Measurements from ENCODE around the gene TRIM60. TPM values are rescaled to one million over a fixed set of nuclear protein-coding genes. Genes with fewer than 3 reads are reported as not detected.
A peak's percentile ranks its signal among the peaks of the same experiment; 100 is the strongest.
"Not testable (repeated sequence)": the region's sequence is repeated elsewhere in the genome, so short reads cannot be mapped to it uniquely, and the experiment has no call there.

The TRIM60 gene
- not detected in 2 replicates for total RNA-seq (2014; rRNA removed; shearing (Covaris generic))

GRCh38 chr4:165031436-165032211 lies at the start of gene TRIM60:
TRIM60 (plus strand) TSS chr4:165031999; CDS start chr4:165040073, 8,074 bp downstream.
- no peak for DNase-seq (ENCODE audit: low read depth)

DNA sequence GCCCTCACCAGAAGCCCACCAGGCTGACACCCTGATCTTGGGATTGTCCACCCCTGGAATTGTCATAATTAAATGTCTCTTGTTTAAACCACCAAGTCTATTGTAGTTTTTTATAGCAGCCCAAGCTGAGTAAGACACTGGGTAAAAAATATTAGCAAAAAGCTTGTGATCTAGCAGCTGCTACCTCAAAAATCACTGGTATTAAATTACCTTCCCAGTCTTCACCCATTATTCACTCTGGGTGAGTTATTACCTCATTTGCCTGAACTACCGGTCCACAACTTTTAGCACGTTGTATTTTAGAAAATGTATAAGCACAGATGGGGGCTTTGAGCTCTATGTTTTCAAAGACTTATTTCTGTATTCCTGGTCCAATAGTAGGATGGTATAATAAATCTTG lies 42.3 kb upstream of the TRIM60 start:
- DNase-seq (ENCODE audit: low read depth), result no peak

- DNase-seq (ENCODE audit: low read depth), result not testable (repeated sequence)
These were observed 41.0 kb upstream of the TRIM60 start for GRCh38 chr4:164990786-164991185.

GRCh38 chr4:164996123-164996522 lies 35.7 kb upstream of the TRIM60 start:
- not testable (repeated sequence) for DNase-seq (ENCODE audit: low read depth)

DNA sequence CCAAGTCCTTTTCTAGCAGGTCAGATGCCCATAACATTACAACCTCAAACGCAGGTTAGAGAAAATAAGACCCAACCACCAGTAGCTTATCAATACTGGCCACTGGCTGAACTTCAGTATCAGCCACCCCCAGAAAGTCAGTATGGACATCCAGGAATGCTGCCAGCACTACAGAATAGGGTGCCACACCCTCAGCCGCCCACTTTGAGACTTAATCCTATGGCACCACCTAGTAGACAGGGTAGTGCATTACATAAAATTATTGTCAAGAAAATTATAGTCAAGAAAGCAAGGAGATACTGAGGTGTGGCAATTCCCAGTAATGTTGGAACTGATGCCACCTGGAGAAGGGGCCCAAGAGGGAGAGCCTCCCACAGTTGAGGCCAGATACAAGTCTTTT lies 34.5 kb upstream of the TRIM60 start:
- DNase-seq (ENCODE audit: low read depth), result peak; percentile 33

DNA sequence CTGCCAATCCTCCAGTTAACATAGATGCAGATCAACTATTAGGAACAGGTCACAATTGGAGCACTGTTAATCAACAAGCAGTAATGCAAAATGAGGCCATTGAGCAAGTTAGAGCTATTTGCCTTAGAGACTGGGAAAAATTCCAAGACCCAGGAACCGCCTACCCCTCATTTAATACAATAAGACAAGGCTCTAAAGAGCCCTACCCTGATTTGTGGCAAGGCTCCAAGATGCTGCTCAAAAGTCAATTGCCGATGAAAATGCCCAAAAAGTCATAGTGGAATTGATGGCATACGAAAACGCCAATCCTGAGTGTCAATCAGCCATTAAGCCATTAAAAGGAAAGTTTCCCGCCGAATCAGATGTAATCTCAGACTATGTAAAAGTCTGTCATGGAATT lies 33.9 kb upstream of the TRIM60 start:
- DNase-seq (ENCODE audit: low read depth), result no peak

- not testable (repeated sequence) for DNase-seq (ENCODE audit: low read depth)
These were observed 33.2 kb upstream of the TRIM60 start for GRCh38 chr4:164998526-164999080.

DNA sequence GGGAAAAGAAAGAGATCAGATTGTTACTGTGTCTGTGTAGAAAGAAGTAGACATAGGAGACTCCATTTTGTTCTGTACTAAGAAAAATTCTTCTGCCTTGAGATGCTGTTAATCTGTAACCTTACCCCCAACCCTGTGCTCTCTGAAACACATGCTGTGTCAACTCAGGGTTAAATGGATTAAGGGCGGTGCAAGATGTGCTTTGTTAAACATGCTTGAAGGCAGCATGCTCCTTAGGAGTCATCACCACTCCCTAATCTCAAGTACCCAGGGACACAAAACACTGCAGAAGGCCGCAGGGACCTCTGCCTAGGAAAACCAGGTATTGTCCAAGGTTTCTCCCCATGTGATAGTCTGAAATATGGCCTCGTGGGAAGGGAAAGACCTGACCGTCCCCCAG lies 29.8 kb upstream of the TRIM60 start:
- not testable (repeated sequence) for DNase-seq (ENCODE audit: low read depth)

DNA sequence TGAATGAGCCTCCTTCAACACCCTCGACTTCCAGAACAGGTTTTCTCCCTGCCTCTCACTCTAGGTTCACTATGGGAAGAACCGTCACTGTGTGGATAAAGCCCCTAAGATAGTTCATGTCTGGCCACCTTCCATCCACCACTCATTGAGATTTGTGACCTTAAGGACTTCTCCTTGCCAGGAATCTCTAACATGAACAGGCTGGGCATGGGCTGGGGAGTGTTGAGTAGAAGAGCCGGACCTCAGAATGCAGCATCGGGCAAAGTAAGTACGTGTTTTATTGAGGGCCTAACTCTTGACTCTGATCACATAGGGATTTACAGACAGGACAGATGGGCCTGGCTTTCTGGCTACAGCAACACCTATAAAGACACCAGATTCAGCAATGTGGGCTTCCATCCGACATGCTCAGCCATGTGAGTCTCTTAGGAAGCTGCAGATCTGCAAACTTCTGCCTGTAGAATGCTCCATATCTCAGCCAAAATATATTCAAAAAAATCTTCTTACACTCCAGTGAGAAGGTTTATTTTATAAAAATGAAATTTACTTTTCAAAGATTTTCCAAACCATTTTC lies 26.4 kb upstream of the TRIM60 start:
- DNase-seq (ENCODE audit: low read depth), result no peak

DNA sequence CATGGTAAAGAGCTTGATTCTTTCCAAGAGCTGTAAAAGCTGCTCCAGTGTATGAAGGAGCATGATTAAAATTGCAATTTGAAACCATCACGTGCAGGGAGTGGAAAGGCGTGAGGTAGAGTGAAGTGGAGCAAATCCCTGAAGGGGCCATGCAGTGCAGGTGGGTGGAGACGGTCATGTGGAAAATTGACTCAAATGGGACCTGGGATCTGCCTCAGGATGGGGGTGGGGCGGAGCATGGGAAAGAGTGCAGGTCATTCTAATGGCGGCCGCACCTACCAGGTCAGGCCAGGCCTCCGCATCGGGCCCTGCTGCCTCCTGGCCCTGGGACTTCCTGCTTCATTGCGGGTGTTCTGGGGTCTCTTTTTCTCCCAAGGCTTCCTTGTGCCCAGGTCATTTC lies 25.3 kb upstream of the TRIM60 start:
- no peak for DNase-seq (ENCODE audit: low read depth)

GRCh38 chr4:165006886-165007285 lies 24.9 kb upstream of the TRIM60 start:
- no peak for DNase-seq (ENCODE audit: low read depth)

- DNase-seq (ENCODE audit: low read depth), result peak; percentile 5
These were observed 22.1 kb upstream of the TRIM60 start for GRCh38 chr4:165009493-165010227.

- DNase-seq (ENCODE audit: low read depth), result no peak
These were observed 21.3 kb upstream of the TRIM60 start for GRCh38 chr4:165010487-165010886.

GRCh38 chr4:165010991-165011390 lies 20.8 kb upstream of the TRIM60 start:
- no peak for DNase-seq (ENCODE audit: low read depth)

- peak; percentile 16 for DNase-seq (ENCODE audit: low read depth)
These were observed 20.4 kb upstream of the TRIM60 start for GRCh38 chr4:165011403-165011802.

- DNase-seq (ENCODE audit: low read depth), result no peak
These were observed 18.1 kb upstream of the TRIM60 start for GRCh38 chr4:165013691-165014090.

GRCh38 chr4:165016971-165017370 lies 14.8 kb upstream of the TRIM60 start:
- DNase-seq (ENCODE audit: low read depth), result no peak

GRCh38 chr4:165019995-165020394 lies 11.8 kb upstream of the TRIM60 start:
- DNase-seq (ENCODE audit: low read depth), result not testable (repeated sequence)

GRCh38 chr4:165025782-165026181 lies 6.0 kb upstream of the TRIM60 start:
- DNase-seq (ENCODE audit: low read depth), result not testable (repeated sequence)

GRCh38 chr4:165027762-165028402 lies 3.9 kb upstream of the TRIM60 start:
- DNase-seq (ENCODE audit: low read depth), result peak; percentile 22

DNA sequence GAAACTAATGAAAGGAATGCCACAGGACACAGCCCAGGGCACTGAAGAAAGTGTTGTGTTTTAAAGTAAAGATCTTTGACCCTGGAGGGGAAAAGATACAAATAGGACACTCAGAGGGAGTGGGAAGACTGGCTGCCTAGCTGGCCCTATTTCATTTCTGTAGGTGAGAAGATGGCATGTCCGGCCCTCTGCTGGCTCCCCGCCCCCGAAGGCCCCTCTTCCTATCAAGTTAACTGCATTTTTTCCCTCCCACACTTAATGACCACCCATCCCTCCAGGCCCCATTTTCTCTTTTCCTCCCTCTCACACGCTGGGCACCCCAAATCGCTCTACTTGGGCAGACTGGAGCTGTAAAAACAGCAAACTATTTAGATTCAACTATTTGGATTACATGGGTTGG lies 16.4 kb downstream of the TRIM60 start:
- no peak for DNase-seq (ENCODE audit: low read depth)

DNA sequence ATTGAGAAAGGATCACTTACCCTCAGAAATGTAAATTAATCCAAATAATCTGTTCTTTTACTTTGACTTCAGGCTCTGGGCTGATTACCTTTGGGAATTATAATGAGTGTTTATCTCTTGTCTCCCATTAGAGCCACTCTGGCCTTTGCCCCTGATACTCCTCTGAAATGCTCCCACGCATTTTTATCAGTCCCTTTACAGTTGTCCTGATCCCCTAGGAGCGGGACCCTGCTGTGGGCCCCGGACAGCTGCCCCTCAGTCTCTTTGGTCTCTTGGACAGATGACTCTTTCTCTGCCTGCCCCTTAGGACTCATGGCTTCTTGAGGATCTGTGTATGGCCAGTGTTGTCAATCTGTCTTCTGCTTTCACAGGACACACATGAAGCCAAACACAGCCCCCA lies 20.8 kb downstream of the TRIM60 start:
- no peak for DNase-seq (ENCODE audit: low read depth)

All from M059J (cell line).